ENCODE measurements around the gene KRT38.

The KRT38 gene

DNA sequence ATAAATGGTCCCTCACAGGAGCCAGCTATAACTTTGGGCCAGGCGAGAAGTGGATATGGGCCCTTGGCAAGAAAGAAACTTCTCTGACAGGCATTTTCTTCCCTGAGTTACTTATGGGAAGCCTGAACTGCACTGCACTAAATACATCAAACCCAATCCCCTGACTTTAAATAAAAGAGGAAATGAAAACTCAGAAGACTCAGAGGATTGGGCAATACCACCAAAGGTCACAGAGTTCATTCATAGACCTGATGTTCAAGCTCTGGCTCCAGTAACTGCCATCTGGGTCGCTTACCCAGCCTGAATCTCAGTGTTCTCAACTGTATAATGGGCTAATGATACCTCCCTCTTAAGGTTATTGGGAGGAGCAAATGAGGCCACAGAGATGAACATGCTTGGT is 39.4 kb upstream of the KRT38 start:
- Histone ChIP-seq H3K9ac (ENCODE audit: low read length in 5 of 5) (no peak overlapping the region), H3K27ac (ENCODE audit: low read depth, low read length) (no peak overlapping the region), H3K4me3 (ENCODE audit: low read depth in 1 of 5, low read length in 5 of 5) (no peak overlapping the region), H3K27me3 (ENCODE audit: control insufficient read depth in 5 of 5, insufficient read depth in 4 of 5, low read length in 5 of 5) (peaks cover 0 to 3% (median 0%) of the 10 kb centered on the region in 5 donors), H3K9me3 (ENCODE audit: control insufficient read depth in 5 of 5, low read length in 5 of 5) (no peaks in the 10 kb centered on the region), H3K36me3 (ENCODE audit: control insufficient read depth in 5 of 5, insufficient read depth in 5 of 5, low read length in 5 of 5) (no peaks in the 10 kb centered on the region), H3K4me1 (ENCODE audit: control insufficient read depth in 5 of 5, insufficient read depth in 5 of 5, low read length in 5 of 5) (no peaks in the 10 kb centered on the region)

DNA sequence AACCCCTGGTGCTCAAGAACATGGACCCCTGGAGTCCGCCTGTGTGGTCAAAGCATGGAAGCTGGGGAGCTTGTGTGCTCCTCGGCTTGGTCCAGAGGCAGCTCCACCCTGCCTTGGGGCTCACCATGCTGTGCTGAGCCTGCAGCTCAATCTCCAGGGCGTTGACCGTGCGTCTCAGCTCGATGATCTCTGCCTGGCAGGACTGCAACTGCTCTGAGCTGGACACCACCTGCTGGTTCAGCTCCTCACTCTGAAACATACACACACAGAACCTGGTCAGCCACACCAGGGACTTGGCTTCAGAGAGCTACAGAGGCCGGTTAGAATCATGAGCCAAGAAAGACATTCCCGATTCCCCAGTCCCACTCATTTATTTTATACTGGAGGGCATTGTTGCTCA is 37.5 kb upstream of the KRT38 start:
- H3K4me3 ChIP-seq (ENCODE audit: low read depth in 1 of 5, low read length in 5 of 5) = no peak overlapping the region
- no peak overlapping the region for H3K27ac ChIP-seq (ENCODE audit: low read depth, low read length)
- no peaks in the 10 kb centered on the region for H3K9me3 ChIP-seq (ENCODE audit: control insufficient read depth in 5 of 5, low read length in 5 of 5)
- no peaks in the 10 kb centered on the region for H3K27me3 ChIP-seq (ENCODE audit: control insufficient read depth in 5 of 5, insufficient read depth in 4 of 5, low read length in 5 of 5)
- no peaks in the 10 kb centered on the region for H3K4me1 ChIP-seq (ENCODE audit: control insufficient read depth in 5 of 5, insufficient read depth in 5 of 5, low read length in 5 of 5)
- no peaks in the 10 kb centered on the region for H3K36me3 ChIP-seq (ENCODE audit: control insufficient read depth in 5 of 5, insufficient read depth in 5 of 5, low read length in 5 of 5)
- H3K9ac ChIP-seq (ENCODE audit: low read length in 5 of 5) = no peak overlapping the region

DNA sequence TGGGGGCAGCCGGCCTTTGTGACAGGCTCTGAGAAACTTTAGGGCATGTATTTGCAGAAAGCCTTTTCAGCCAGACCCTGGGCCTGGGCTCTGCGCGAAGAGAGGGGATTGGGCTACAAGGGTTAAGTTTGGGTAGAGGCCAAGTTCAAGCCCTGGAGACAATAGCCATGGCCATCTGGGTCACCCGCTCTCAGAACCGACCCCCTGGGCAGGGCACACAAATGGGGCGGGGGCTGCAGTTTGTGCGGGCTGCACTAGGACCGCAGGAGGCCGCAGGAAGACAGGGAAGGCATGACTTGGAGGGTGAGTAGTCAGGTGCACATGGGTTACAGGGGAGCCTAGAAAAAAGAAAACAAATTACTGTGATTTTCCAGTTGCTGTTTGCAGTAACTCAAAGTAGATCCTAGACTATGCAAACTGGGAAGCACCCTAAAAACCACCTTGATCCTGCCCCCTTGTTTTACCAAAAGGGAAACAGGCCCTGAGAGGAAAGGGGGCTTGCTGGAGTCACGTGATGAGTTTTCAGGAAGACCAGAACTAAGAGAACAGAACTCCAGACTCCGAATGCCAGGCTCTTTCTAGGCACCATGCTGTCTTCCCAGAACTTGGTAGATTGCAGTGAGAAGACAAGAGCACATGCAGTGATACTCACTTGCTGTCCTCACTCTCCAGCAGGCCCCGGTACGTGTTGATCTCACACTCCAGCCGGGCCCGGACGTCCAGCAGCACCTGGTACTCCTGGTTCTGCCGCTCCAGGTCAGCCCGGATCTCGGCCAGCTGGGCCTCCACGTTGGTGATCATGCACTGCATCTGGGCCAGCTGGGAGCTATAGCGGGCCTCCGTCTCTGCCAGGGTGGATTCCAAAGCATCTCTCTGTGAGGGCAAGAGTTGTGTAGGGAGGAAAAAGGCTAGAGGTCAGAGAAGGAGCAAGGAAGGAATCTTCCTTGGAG is 36.4 kb upstream of the KRT38 start:
- Histone ChIP-seq H3K4me1 (ENCODE audit: control insufficient read depth in 5 of 5, insufficient read depth in 5 of 5, low read length in 5 of 5) (no peaks in the 10 kb centered on the region), H3K9ac (ENCODE audit: low read length in 5 of 5) (no peak overlapping the region), H3K36me3 (ENCODE audit: control insufficient read depth in 5 of 5, insufficient read depth in 5 of 5, low read length in 5 of 5) (no peaks in the 10 kb centered on the region), H3K27me3 (ENCODE audit: control insufficient read depth in 5 of 5, insufficient read depth in 4 of 5, low read length in 5 of 5) (no peaks in the 10 kb centered on the region), H3K27ac (ENCODE audit: low read depth, low read length) (no peak overlapping the region), H3K9me3 (ENCODE audit: control insufficient read depth in 5 of 5, low read length in 5 of 5) (no peaks in the 10 kb centered on the region), H3K4me3 (ENCODE audit: low read depth in 1 of 5, low read length in 5 of 5) (no peak overlapping the region)

DNA sequence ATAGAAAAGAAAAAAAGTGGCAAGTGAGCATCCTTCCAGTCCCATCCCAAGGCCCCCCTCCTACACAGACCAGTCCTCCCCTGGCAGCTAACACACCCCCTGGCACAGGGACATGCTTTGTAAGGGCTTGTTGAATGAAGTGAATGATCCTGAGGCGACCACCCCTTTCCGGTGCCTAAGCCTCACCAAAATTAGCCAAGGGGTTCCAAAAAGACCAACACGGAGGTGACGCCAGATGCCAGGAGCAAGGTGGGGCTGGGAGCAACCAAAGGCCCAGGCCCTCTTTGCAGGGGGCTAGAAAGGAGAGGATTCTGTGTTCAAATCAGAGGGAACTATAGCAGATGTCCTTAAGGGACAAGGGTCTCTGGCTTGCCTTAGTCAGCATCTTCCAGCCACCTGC is 34.6 kb upstream of the KRT38 start:
- Histone ChIP-seq H3K4me1 (ENCODE audit: control insufficient read depth in 5 of 5, insufficient read depth in 5 of 5, low read length in 5 of 5) (no peaks in the 10 kb centered on the region), H3K27ac (ENCODE audit: low read depth, low read length) (no peak overlapping the region), H3K27me3 (ENCODE audit: control insufficient read depth in 5 of 5, insufficient read depth in 4 of 5, low read length in 5 of 5) (no peaks in the 10 kb centered on the region), H3K4me3 (ENCODE audit: low read depth in 1 of 5, low read length in 5 of 5) (no peak overlapping the region), H3K9ac (ENCODE audit: low read length in 5 of 5) (no peak overlapping the region), H3K36me3 (ENCODE audit: control insufficient read depth in 5 of 5, insufficient read depth in 5 of 5, low read length in 5 of 5) (no peaks in the 10 kb centered on the region), H3K9me3 (ENCODE audit: control insufficient read depth in 5 of 5, low read length in 5 of 5) (peaks cover 0 to 3% (median 0%) of the 10 kb centered on the region in 5 donors)

DNA sequence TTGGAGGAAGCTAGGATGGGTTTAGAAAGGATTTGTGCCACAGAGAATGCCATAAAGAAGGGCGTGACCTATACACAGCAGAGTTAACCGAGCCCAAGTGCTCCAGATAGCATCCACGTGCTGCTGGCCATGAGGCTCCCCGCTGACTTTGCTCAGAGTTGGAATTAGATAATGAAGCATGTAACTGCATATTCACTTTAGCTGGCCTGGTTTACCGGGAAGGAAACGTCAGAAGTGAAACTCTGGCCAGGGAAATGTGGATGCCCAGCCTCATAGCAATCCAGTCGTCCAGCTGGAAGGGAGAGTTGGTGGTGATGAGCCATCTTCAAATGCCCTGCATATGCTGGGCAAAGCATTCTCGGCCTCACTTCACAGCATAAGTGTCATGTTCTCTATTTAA is 34.1 kb upstream of the KRT38 start:
- Histone ChIP-seq H3K27me3 (ENCODE audit: control insufficient read depth in 5 of 5, insufficient read depth in 4 of 5, low read length in 5 of 5) (no peaks in the 10 kb centered on the region), H3K4me3 (ENCODE audit: low read depth in 1 of 5, low read length in 5 of 5) (no peak overlapping the region), H3K9me3 (ENCODE audit: control insufficient read depth in 5 of 5, low read length in 5 of 5) (peaks cover 0 to 3% (median 0%) of the 10 kb centered on the region in 5 donors), H3K4me1 (ENCODE audit: control insufficient read depth in 5 of 5, insufficient read depth in 5 of 5, low read length in 5 of 5) (no peaks in the 10 kb centered on the region), H3K27ac (ENCODE audit: low read depth, low read length) (no peak overlapping the region), H3K9ac (ENCODE audit: low read length in 5 of 5) (no peak overlapping the region), H3K36me3 (ENCODE audit: control insufficient read depth in 5 of 5, insufficient read depth in 5 of 5, low read length in 5 of 5) (no peaks in the 10 kb centered on the region)

DNA sequence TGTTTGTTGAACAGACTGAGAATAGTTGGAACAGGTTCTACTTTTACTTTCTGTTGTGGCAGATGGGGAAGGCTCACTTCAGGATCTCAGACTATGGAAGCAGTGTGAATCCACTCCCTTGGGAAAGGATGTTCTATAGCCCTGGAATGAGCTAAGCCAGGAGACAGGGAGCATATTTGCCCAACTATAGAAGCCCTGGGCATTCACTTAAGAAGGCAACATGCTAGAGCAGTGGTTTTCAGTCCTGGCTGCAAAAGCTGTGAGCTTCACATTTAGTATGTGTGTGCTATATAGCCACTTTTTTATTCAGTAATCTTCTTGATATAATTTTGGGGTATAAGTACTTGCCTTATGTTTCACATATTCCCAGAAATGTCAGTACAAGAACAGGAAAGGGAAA is 27.6 kb upstream of the KRT38 start:
- Histone ChIP-seq H3K4me3 (ENCODE audit: low read depth in 1 of 5, low read length in 5 of 5) (no peak overlapping the region), H3K27me3 (ENCODE audit: control insufficient read depth in 5 of 5, insufficient read depth in 4 of 5, low read length in 5 of 5) (peaks cover 4 to 10% (median 6%) of the 10 kb centered on the region in 5 donors), H3K36me3 (ENCODE audit: control insufficient read depth in 5 of 5, insufficient read depth in 5 of 5, low read length in 5 of 5) (no peaks in the 10 kb centered on the region), H3K27ac (ENCODE audit: low read depth, low read length) (no peak overlapping the region), H3K9ac (ENCODE audit: low read length in 5 of 5) (no peak overlapping the region), H3K4me1 (ENCODE audit: control insufficient read depth in 5 of 5, insufficient read depth in 5 of 5, low read length in 5 of 5) (no peaks in the 10 kb centered on the region), H3K9me3 (ENCODE audit: control insufficient read depth in 5 of 5, low read length in 5 of 5) (peaks cover 0 to 11% (median 7%) of the 10 kb centered on the region in 5 donors)

DNA sequence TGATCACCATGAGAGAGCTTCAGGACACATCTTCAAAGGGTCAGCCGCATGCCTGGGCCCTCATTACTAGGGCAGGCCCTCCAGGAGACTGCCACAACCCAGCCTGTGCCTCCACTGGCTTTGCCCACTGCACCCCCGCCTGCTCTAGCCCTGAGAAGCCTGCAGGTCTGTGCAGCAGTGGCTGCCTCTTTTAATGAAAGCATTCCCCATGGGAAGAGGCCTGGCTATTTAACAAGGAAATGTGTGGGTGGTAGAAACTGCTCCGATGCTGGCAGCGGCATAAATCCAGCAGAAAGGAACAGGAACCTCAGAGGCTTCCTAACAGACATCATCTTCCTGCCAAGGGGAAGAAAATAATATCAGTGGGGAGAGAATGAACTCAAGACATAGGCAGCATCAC is 26.8 kb upstream of the KRT38 start:
- Histone ChIP-seq H3K27ac (ENCODE audit: low read depth, low read length) (no peak overlapping the region), H3K4me3 (ENCODE audit: low read depth in 1 of 5, low read length in 5 of 5) (no peak overlapping the region), H3K9ac (ENCODE audit: low read length in 5 of 5) (no peak overlapping the region), H3K9me3 (ENCODE audit: control insufficient read depth in 5 of 5, low read length in 5 of 5) (peaks cover 0 to 11% (median 7%) of the 10 kb centered on the region in 5 donors), H3K36me3 (ENCODE audit: control insufficient read depth in 5 of 5, insufficient read depth in 5 of 5, low read length in 5 of 5) (no peaks in the 10 kb centered on the region), H3K27me3 (ENCODE audit: control insufficient read depth in 5 of 5, insufficient read depth in 4 of 5, low read length in 5 of 5) (peaks cover 4 to 11% (median 6%) of the 10 kb centered on the region in 5 donors), H3K4me1 (ENCODE audit: control insufficient read depth in 5 of 5, insufficient read depth in 5 of 5, low read length in 5 of 5) (no peaks in the 10 kb centered on the region)

DNA sequence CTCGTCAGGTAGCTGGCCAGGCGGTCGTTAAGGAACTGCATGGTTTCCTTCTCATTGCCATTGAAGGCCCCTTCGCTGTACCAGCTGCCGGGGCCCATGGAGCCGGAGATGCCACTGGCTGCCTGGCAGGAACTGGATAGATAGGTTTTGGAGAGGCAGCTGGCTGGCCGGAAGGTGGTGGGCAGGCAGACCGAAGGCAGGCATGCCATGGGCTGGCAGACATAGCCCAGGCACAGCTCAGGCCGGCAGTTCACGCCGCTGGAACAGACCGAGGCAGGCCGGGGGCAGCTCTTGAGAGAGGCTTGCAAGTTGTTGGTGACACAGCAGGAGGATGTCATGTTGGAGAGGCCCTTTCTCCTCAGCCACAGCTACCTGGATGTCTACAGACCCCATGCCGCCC is 26.2 kb upstream of the KRT38 start, which contains the start of gene KRT32:
TSS of gene KRT32 (minus strand) at position 399 of the 400 bp plus-strand sequence. CDS start at position 338, 61 bp downstream.
- H3K27me3 ChIP-seq (ENCODE audit: control insufficient read depth in 5 of 5, insufficient read depth in 4 of 5, low read length in 5 of 5) = peaks cover 4 to 13% (median 6%) of the 10 kb centered on the region in 5 donors
- no peaks in the 10 kb centered on the region for H3K4me1 ChIP-seq (ENCODE audit: control insufficient read depth in 5 of 5, insufficient read depth in 5 of 5, low read length in 5 of 5)
- H3K36me3 ChIP-seq (ENCODE audit: control insufficient read depth in 5 of 5, insufficient read depth in 5 of 5, low read length in 5 of 5) = no peaks in the 10 kb centered on the region
- no peak within 1 kb of the TSS for H3K9ac ChIP-seq (ENCODE audit: low read length in 5 of 5)
- H3K9me3 ChIP-seq (ENCODE audit: control insufficient read depth in 5 of 5, low read length in 5 of 5) = peaks cover 0 to 11% (median 7%) of the 10 kb centered on the region in 5 donors
- no peak within 1 kb of the TSS for H3K4me3 ChIP-seq (ENCODE audit: low read depth in 1 of 5, low read length in 5 of 5)
- no peak within 1 kb of the TSS for H3K27ac ChIP-seq (ENCODE audit: low read depth, low read length)

DNA sequence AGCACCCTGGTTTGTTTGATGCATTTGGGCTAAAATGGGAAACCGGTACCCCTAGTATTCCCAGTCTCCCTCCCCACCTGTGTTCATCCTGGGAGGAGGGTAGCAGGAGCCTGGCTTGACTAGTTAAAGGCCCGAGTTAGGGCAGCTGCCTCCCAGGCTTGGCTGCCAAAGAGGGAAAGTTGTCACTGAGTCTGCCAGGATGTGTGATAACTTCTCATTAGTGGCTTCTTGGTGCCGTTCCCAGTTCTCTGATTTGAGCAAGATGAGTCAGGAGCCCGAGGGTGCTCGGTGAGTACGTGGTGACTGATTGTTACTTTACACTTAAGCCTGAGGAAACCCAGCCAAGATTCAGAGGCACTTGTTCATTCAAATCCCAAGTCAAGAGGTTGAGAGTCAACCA is 23.9 kb upstream of the KRT38 start:
- H3K27ac ChIP-seq (ENCODE audit: low read depth, low read length) = no peak overlapping the region
- H3K36me3 ChIP-seq (ENCODE audit: control insufficient read depth in 5 of 5, insufficient read depth in 5 of 5, low read length in 5 of 5) = no peaks in the 10 kb centered on the region
- H3K4me3 ChIP-seq (ENCODE audit: low read depth in 1 of 5, low read length in 5 of 5) = no peak overlapping the region
- no peak overlapping the region for H3K9ac ChIP-seq (ENCODE audit: low read length in 5 of 5)
- H3K4me1 ChIP-seq (ENCODE audit: control insufficient read depth in 5 of 5, insufficient read depth in 5 of 5, low read length in 5 of 5) = no peaks in the 10 kb centered on the region
- H3K27me3 ChIP-seq (ENCODE audit: control insufficient read depth in 5 of 5, insufficient read depth in 4 of 5, low read length in 5 of 5) = peaks cover 4 to 13% (median 6%) of the 10 kb centered on the region in 5 donors
- peaks cover 0 to 8% (median 7%) of the 10 kb centered on the region in 5 donors for H3K9me3 ChIP-seq (ENCODE audit: control insufficient read depth in 5 of 5, low read length in 5 of 5)

DNA sequence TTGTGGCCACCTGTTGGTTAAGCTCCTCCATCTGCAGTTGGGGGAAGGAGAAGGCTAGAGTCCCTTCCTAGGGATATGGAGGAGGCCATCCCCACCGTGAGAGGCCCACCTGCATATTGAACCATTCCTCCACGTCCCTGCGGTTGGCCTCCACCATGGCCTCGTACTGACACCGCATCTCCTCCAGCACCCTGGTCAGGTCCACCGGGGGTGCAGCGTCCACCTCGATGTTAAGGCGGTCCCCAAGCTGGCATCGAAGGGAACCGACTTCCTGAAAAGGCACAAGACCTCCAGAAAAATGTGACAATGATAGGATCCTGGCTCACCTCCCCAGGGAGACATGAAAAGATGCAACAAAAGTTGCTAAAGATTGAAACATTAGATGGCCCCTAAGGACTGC is 23.4 kb upstream of the KRT38 start:
- no peak overlapping the region for H3K27ac ChIP-seq (ENCODE audit: low read depth, low read length)
- H3K27me3 ChIP-seq (ENCODE audit: control insufficient read depth in 5 of 5, insufficient read depth in 4 of 5, low read length in 5 of 5) = peaks cover 4 to 13% (median 6%) of the 10 kb centered on the region in 5 donors
- no peak overlapping the region for H3K9ac ChIP-seq (ENCODE audit: low read length in 5 of 5)
- H3K4me1 ChIP-seq (ENCODE audit: control insufficient read depth in 5 of 5, insufficient read depth in 5 of 5, low read length in 5 of 5) = no peaks in the 10 kb centered on the region
- H3K4me3 ChIP-seq (ENCODE audit: low read depth in 1 of 5, low read length in 5 of 5) = no peak overlapping the region
- H3K36me3 ChIP-seq (ENCODE audit: control insufficient read depth in 5 of 5, insufficient read depth in 5 of 5, low read length in 5 of 5) = no peaks in the 10 kb centered on the region
- peaks cover 0 to 8% (median 7%) of the 10 kb centered on the region in 5 donors for H3K9me3 ChIP-seq (ENCODE audit: control insufficient read depth in 5 of 5, low read length in 5 of 5)
